ENCODE measurements around the gene BANF2.

DNA sequence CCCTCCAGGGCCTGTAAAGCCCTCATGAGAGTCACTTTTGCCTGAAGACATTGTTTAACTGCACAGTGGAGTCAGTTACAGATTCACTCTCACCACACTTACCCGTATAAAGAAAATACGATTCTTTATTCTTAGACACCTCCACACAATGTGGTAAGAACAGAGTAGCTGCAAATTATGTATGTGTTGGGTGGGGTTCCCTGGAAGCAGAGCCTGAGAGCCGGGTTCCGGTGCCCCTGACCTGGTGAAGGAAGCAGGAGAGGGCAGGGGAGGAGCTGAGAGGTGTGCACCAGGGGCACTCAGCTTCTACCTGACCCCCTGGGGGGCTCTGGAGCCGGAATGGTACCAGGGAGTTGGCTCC lies 11.5 kb downstream of the BANF2 start:
- TF ChIP-seq POLR2A (IDR thresholded peaks at IDR 0.05; ENCODE audit: low read length) (no peak), GATA1 (IDR thresholded peaks at IDR 0.05; ENCODE audit: low read depth, low read length) (no peak)
